KMS-11 (cell line): ENCODE data around the gene PGA5.
A peak's percentile ranks its signal among the peaks of the same experiment; 100 is the strongest.
"Not testable (repeated sequence)": the region's sequence is repeated elsewhere in the genome, so short reads cannot be mapped to it uniquely, and the experiment has no call there.

Experiments
- H2AFZ ChIP-seq: fragments of 200-600 bp; sonication (generic); 2 replicates; pipeline ENCODE4 v1.6.1; 2016; ENCODE audit warnings: antibody characterized with exemption, mixed run types, low read depth
- H3K27ac ChIP-seq: fragments of 200-600 bp; sonication (generic); 2 replicates; pipeline ENCODE4 v1.6.1; 2016; ENCODE audit warnings: mild to moderate bottlenecking, mixed run types
- H3K27me3 ChIP-seq: fragments of 200-600 bp; sonication (generic); 2 replicates; pipeline ENCODE4 v1.6.1; 2017; ENCODE audit warnings: mild to moderate bottlenecking, low read depth, mixed run types, moderate library complexity; ENCODE audit not compliant: insufficient read depth
- H3K36me3 ChIP-seq: fragments of 200-600 bp; sonication (generic); 2 replicates; pipeline ENCODE4 v1.6.1; 2017; ENCODE audit warnings: mild to moderate bottlenecking, mixed run types; ENCODE audit not compliant: insufficient read depth
- H3K4me1 ChIP-seq: fragments of 200-600 bp; sonication (generic); 2 replicates; pipeline ENCODE4 v1.6.1; 2016; ENCODE audit warnings: mild to moderate bottlenecking, low read depth, mixed run types; ENCODE audit not compliant: poor library complexity, severe bottlenecking
- H3K4me2 ChIP-seq: fragments of 200-600 bp; sonication (generic); 2 replicates; pipeline ENCODE4 v1.7.0; 2016; ENCODE audit warnings: mild to moderate bottlenecking, mixed run types
- H3K4me3 ChIP-seq: fragments of 200-600 bp; sonication (generic); IDR thresholded peaks from 2 replicates; pipeline ENCODE4 v1.6.1; 2017; ENCODE audit warnings: low read depth, low read length, mixed read lengths; ENCODE audit not compliant: insufficient read depth
- H3K79me2 ChIP-seq: fragments of 200-600 bp; sonication (generic); 2 replicates; pipeline ENCODE4 v1.6.1; 2016; ENCODE audit warnings: low read depth, mixed run types; ENCODE audit not compliant: insufficient read depth
- H3K9ac ChIP-seq: fragments of 200-600 bp; sonication (generic); 2 replicates; pipeline ENCODE4 v1.6.1; 2016; ENCODE audit warnings: mild to moderate bottlenecking, mixed run types
- H4K20me1 ChIP-seq: fragments of 200-600 bp; sonication (generic); 2 replicates; pipeline ENCODE4 v1.6.1; 2016; ENCODE audit warnings: mild to moderate bottlenecking, mixed run types; ENCODE audit not compliant: insufficient read depth
- CTCF ChIP-seq: fragments of 200-600 bp; sonication (generic); conservative IDR thresholded peaks from 2 replicates; pipeline ENCODE4 v1.6.1; 2017; ENCODE audit warnings: low read depth, mild to moderate bottlenecking, antibody characterized with exemption, low read length, moderate library complexity, mixed read lengths

The PGA5 gene

GRCh38 chr11:61252332-61252731 lies 11.4 kb downstream of the PGA5 start:
- not testable (repeated sequence) for H3K4me1 ChIP-seq, H3K4me2 ChIP-seq, H3K4me3 ChIP-seq, H3K27ac ChIP-seq, H3K36me3 ChIP-seq, H3K9ac ChIP-seq, H3K27me3 ChIP-seq, H4K20me1 ChIP-seq, H3K79me2 ChIP-seq, H2AFZ ChIP-seq

- no peaks in the 10 kb centered on the region for H3K4me1 ChIP-seq
- TF ChIP-seq CTCF, result peak; percentile 83
- no peak overlapping the region for H3K4me2 ChIP-seq
- no peaks in the 10 kb centered on the region for H3K27me3 ChIP-seq
- no peak overlapping the region for H3K9ac ChIP-seq
- no peak overlapping the region for H3K27ac ChIP-seq
- 0 out of 2 replicates have a peak overlapping the region, but pooled peaks have one; percentile 25 for H2AFZ ChIP-seq
- no peaks in the 10 kb centered on the region for H3K36me3 ChIP-seq
- no peak overlapping the region for H3K4me3 ChIP-seq
- H4K20me1 ChIP-seq, result no peaks in the 10 kb centered on the region
- no peaks in the 10 kb centered on the region for H3K79me2 ChIP-seq
Measured at GRCh38 chr11:61254403-61255025, 13.5 kb downstream of the PGA5 start.

GRCh38 chr11:61256710-61257482 lies 15.9 kb downstream of the PGA5 start:
- H3K4me3 ChIP-seq, result no peak overlapping the region
- no peaks in the 10 kb centered on the region for H4K20me1 ChIP-seq
- no peaks in the 10 kb centered on the region for H3K4me1 ChIP-seq
- no peaks in the 10 kb centered on the region for H3K36me3 ChIP-seq
- no peak overlapping the region for H3K27ac ChIP-seq
- no peak for TF ChIP-seq CTCF
- H3K27me3 ChIP-seq, result no peaks in the 10 kb centered on the region
- no peak overlapping the region for H3K9ac ChIP-seq
- no peak overlapping the region for H2AFZ ChIP-seq
- no peak overlapping the region for H3K4me2 ChIP-seq
- H3K79me2 ChIP-seq, result no peaks in the 10 kb centered on the region

GRCh38 chr11:61258546-61258945 lies 17.6 kb downstream of the PGA5 start:
- Histone ChIP-seq H4K20me1 (no peaks in the 10 kb centered on the region), H3K79me2 (no peaks in the 10 kb centered on the region), H3K27me3 (no peaks in the 10 kb centered on the region), H3K36me3 (no peaks in the 10 kb centered on the region), H3K27ac (no peak overlapping the region), H3K4me2 (no peak overlapping the region), H3K9ac (no peak overlapping the region), H2AFZ (no peak overlapping the region), H3K4me1 (no peaks in the 10 kb centered on the region), H3K4me3 (no peak overlapping the region)
- no peak for TF ChIP-seq CTCF

GRCh38 chr11:61259363-61259762 lies 18.4 kb downstream of the PGA5 start:
- Histone ChIP-seq H3K4me3 (no peak overlapping the region), H3K36me3 (no peaks in the 10 kb centered on the region), H3K27me3 (no peaks in the 10 kb centered on the region), H3K4me2 (no peak overlapping the region), H4K20me1 (no peaks in the 10 kb centered on the region), H3K9ac (no peak overlapping the region), H3K4me1 (no peaks in the 10 kb centered on the region), H3K79me2 (no peaks in the 10 kb centered on the region), H2AFZ (no peak overlapping the region), H3K27ac (no peak overlapping the region)
- TF ChIP-seq CTCF, result no peak
